HG03354 (cell line): ENCODE data around the gene STX2.
"Not testable (repeated sequence)": the region's sequence is repeated elsewhere in the genome, so short reads cannot be mapped to it uniquely, and the experiment has no call there.

Experiments used
- ATAC-seq: cut with Tn5 transposase; IDR thresholded peaks from one replicate; pipeline ENCODE4 v1.9.1; 2021; ENCODE audit warnings: mild to moderate bottlenecking; ENCODE audit not compliant: unreplicated experiment, poor library complexity, severe bottlenecking

STX2 gene

DNA sequence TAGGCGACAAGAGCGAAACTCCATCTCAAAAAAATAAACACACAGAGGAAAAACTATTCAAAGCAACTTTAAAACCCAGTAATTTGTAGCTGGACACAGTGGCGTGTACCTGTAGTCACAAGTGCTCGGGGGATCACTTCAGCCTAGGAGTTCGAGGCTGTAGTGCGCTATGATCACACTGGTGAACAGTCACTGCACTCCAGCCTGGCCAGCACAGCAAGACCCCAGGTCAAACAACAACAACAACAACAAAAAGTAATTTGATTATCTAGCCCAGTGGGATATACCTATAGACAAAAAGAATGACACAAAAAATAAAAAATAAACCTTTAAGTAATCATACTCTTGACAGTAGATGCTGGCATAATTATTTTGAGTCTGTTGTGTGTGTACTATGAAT, 29.3 kb downstream of the STX2 start:
- ATAC-seq: no peak

DNA sequence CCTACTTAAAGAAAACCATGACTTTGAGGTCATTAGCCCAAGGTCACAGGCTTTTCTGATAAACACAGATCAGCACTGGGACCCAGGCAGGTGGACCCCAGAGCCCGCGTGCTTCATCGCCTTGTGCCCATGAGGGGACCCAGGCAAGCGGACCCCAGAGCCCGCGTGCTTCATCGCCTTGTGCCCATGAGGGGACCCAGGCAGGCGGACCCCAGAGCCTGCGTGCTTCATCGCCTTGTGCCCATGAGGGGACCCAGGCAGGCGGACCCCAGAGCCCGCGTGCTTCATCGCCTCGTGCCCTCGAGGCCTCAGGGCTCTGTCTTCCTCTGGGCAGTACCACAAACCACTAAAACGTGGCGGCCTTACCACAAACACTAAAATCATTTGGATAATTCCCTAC, 31.7 kb downstream of the STX2 start:
- ATAC-seq: no peak

DNA sequence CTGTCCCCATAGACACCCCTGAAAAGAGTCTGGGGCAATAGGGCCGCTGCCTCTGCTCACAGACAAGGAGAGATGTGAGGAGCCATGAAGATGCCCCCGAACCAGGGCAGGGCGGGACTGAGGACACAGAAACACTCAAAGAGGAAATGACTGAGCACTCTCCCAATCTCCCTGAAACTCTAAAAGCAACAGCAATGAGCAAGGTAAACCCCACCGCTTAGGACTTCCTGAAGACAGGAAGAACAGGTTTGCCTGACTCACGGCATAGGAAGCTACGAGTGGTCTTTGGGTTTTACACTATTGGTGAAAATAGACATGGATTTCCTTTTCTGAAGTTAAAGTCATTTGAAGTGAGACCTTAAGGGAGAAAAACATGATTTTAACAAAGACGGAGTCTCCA, 32.5 kb downstream of the STX2 start:
- ATAC-seq: no peak

DNA sequence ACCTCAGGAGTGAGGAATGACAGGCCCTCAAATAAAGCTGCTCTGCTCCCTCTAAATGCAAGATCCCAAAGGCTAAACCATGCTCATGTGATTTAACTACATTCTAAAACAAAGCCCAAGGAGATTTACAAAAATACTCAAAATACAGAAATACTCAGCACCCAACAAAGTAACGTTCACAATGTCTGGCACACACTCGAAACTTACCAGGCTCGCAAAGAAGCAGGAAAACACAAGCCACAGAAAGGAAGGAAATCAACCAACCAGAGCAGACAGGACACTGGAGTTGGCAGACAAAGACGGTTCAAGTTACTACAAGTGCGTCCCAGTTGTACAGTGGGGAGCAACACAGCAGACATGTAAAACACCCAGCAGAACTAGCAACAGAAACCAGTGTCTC, 33.4 kb downstream of the STX2 start:
- no peak for ATAC-seq

DNA sequence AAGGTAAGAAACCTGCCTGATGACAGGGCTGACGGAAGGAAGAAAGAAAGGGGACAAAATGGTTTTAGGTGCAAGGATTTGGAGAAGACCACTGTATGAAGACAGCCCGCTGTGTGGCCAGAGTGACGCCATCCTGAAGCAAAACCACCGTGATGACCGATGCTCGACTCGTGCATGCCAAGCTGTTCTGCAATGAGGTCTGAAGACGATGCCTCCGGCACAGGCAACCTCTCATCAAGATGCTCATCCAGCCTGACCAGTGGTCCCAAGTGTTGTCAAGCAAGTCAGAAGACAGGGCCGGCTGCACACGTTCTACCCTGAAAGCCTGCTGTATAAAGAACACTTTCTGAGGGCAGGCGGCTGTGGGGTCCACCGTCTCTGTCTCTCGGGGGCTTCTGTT, 34.8 kb downstream of the STX2 start:
- ATAC-seq: no peak

DNA sequence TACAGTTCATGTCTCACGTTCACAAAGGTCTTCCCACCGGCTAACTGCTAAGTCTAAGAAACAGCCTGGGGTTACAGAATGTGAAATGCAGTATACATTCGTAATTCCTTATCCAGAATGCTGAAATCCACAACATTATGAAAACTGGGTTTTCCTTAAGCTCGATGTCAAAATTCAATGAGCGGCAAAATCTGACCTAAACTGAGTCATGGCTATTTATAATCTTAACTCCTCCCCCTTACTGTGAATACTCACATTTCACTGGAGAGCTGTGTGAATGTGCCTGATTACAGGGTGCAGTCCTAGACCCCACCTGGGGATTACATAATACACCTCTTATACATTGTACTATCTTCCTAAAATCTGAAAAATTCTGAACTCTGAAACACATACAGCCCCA, 35.3 kb downstream of the STX2 start:
- no peak for ATAC-seq

DNA sequence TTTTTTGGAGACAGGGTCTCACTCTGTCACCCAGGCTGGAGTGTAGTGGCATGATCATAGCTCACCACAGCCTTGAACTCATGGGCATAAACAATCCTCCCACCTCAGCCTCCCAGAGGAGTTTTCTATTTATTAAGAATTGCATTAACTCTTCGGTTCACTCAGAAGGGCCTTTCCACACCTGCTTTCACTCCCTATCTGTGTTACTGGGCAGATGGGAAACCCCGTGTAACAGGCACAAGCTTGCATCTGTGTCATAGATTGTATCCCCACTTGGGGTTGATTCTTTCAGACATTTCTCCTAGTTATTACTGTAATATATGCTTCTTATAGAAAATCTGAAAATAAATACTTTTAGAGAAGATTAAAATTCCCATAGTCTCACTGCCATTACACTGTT, 38.7 kb downstream of the STX2 start:
- no peak for ATAC-seq

DNA sequence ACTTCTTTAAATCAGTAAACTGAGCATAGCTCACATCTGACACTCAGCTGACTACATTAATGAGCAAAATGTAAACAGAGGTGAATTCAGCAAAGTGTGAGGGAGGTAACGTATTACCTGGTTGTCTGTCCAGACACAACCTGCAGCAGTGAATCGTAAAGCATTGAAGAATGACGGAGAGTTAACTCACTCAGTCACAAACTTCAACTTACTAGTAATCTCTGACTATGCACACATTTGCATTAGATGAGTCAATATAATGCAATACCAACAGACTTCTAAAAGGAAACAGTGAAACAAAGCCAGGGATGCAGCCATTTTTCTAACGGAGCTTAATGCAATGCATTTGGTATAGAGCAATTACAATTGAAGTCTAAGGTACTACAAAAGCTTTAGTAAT, 40.0 kb downstream of the STX2 start:
- ATAC-seq: no peak

DNA sequence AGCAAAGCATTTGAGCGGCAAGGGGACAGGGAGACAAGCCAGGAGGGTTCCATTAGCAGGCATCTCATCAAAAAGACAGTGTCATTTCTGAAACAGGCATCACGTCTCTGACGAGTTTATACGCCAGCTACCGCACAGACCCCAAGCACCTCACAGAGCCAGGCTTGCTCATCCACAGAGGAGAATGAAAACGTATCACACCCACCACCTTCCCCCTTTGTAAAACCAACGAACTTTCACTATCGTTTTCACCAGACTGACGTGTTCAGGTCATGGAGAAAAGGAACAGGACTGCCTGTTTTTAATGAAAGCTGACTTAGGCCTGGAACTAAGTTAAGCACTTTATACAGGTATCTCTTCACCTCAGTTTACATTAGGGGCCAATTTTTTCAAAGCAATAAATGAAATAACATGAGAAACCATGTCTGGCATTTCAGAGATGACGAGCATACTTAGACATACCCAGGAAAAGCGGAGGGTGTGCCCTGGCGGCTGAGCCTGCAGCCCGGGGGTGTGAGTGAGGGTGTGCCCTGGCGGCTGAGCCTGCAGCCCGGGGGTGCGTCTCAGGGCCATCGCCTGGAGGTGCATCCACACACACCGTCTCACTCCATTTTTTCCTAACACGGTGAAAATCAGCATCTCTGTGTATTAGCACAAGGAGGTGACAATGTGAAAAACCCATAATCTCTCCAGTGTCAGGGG, 41.9 kb downstream of the STX2 start:
- ATAC-seq: no peak

DNA sequence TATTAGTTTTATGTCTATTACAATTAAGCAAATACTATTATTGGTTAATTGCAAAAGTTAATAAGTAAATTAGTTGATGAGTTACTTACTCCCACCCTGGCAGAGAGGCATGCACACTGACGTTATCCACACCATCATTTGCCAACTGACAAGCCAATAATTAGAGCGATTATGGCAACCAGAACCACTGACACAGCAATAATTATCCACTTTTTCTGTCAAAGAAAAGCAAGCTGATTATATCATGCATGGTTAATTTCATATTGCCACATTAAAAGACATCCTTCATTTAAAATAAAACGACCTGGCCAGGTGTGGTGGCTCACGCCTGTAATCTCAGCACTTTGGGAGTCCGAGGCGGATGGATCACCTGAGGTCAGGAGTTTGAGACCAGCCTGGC, 43.1 kb downstream of the STX2 start:
- ATAC-seq: no peak

DNA sequence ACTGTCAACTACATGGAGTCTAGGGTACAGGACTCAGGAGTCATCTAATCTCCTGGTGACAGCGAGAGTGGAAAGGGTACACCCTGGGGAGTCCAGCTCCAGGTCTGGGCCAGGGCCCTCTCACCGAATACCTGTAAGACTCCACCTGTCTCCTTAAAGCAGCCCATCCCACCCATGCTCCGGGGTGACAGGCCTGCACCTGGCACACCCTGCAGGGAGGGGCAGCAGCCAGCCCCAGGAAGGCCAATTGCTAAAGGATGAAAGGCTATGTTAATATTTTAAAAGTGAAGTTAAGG, 45.5 kb downstream of the STX2 start:
- no peak for ATAC-seq

DNA sequence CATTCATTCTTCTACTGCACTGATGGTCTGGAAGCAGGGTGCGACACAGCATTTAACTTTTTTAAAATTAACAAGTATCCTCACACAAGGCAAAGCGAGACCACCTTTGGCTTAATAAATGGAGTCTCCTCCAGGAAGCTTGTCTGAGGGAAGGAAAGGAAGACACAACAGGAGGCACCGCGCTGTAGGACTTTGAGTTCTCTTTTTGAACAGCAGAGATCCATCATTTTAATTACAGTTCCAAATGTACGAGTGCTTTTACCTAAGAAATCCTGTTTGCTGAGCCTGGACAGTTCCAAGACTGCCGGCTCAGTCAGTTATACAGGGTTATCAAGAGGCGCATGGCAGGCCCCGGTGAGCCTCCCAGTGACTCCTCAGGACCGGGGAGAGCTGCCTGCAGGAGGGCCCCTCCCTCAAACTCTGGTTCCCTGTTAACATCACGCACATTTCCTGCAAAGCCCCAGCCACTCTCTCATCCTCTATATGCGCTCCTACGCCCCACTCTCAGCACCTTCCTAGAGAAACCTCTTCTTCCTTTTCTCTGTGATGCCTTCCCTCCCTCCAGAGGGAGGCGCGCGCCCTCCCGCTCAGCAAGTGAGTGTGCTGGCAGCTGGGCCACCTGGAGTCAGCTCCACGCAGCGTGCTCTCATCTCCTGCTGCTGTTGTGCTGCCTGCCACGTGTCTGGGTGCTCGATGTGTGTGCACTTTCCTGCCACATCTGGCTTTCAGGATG, 46.1 kb downstream of the STX2 start:
- no peak for ATAC-seq

DNA sequence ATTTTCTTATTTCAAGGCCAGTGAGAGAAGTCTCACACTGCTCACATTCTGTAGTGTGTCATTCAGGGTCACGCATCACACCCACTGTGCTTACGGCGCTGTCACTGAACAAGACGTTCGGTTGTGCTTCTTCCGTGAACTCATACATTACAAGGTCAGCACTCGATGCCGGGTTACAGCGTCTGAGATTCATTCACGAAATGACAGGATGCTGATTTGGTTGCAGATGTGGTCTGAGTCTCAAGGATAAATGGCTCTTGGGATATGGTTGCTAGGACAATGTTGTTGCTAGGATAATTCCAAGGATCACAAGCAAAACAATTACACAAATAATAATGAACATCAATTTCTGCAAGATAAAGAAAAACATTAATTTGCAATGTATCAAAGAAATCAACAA, 47.4 kb downstream of the STX2 start:
- no peak for ATAC-seq

DNA sequence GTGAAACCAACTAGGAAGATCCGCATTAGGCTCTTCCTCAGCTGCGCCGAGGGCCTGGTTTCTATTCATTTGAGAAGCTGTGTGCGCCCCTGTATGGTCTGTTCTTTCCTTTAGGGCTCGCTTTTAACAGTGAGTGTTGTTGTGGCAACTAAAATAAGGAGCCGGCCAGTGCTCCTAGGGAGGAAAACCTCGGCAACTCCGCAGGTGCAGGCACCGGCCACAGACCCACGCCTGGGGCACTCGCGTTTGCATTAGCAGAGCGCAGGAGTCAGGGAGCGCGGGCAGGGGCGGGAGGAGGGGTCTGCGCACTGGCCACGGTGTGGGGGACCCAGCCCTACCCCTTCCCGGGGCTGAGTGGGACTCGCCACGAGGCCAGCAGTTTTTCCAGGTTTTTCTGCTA, 50.5 kb downstream of the STX2 start:
- ATAC-seq: no peak

DNA sequence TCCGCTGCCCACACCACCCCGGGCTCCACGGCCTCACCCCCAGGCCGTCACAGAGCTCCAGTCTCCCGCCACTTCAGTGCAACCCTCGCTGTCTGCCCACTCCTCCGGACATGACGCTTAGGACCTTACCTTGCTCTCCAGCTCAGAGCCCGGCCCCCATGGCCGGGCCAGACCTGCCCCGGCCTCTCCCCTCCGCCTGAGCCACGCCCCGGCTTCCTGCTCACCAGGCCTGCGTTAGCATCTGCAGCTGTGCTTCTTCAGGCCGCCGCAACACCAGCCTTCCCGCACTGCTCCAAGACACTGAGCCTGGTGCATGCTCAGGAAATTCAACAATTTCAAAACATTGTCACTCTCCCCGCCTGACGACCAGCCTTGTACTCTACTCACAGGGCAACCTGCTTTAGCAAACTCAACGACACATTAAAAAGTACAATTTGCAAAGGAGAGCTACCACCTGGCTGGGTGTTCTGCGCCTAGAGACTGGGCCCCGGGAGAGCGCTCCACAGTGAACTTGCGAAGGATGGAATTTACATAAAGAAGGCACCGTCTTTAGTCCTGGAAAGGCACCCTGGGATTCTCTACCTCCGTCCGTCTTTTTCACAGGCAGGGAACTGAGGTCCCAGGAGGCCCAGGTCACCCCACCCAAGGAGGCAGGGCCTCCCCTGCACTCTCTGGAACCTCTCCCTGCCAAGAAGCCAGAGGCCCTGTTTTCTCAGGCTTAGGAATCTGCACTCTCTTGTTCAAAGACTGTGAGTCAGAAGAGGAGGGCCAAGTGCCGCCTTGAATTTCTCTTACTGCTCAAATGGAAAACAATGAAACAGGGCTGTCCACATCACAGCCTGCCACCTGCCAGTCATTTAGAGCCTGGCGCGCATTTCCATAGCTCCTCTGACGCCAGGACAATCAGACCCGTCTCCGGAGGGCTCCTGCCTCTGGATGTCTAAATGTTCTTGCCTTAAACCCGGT, 51.3 kb downstream of the STX2 start:
- ATAC-seq: no peak

DNA sequence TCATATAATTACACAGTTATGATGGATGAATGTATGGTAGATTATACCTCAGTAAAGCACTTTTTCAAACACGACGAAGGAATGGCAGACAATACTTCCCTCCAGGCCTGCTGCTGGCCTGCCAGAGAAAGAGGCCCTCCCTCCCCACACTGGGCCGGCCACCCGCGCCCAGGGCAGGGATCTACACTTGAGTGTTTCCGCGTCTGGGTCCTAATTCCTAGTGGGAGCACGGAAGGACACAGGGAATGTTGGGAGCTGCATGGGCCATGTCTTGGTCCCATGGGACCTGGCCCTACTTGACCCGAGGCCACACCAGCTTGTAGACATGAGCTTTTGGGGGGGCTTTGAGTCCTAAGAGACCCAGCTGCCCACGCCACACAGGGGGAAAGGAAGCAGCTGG, 52.0 kb downstream of the STX2 start:
- no peak for ATAC-seq

DNA sequence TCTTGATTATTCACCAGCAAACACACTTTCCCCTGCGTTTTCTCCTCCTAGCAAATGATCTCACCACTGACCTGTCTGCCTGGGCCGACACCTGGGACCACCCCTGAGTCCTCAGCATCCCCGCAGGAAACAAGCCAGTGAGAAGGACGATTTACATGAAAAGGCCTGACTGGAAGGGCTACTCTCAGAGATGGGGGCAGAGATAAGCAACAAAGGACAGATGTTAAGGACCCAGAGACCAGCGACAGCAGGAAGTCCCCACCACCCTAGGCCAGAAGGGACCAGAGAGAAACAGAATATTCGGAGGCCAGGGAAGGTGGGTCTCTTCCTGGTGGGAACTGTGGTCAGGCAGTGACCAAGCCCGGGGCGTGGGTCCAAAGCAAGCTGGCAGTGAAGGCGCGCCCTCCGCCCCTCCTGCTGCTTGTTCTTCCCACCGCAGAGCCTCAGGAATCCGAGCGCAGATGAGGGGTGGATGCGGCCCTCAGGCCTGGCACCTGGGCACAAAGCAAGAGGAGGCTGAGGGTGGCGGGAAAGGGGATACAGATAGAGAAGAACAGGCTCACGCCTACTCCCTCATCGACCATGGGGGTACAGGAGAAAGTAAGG, 55.8 kb downstream of the STX2 start:
- ATAC-seq: no peak

DNA sequence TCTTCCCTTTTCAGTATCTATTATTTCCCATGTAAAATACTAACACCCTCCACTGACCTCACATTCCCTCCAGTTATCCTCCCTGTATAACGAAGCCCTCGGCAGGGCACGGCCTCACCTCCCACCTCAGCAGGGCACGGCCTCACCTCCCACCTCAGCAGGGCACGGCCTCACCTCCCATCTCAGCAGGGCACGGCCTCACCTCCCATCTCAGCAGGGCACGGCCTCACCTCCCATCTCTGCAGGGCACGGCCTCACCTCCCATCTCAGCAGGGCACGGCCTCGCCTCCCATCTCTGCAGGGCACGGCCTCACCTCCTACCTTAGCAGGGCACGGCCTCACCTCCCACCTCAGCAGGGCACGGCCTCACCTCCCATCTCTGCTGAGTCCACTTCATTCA, 56.8 kb downstream of the STX2 start:
- not testable (repeated sequence) for ATAC-seq

DNA sequence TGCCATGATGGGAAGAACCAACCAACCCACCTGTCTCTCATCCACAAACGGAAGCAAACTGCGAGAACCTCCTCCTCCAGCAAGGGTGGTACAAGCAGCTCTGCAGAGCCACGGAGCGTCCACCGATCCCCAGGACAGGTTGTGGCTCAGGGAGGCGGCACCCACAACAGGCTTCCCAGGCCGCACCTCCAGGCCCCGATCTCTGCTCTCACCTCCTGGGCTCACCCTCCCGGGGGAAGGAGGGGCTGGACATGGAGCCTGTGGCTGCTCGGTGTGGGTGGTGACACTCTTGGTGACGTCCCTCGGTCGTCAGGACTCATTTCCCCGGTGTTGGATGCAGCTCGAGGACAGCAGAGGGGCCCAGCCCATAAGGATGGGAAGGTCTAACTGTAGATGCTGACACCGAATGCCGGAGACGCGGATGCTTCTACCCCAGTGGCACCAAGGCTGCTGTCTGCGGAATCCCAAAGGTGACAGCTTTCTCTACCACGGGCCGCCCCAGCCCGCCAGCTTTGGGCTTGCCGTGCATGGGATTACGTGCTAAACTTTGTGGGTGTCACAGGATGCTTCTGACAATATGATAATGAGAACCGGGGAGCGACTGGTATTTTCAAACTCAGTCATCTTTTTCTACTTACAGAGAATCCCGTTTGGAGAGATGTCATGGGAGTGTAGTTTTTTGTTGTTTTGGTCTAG, 58.0 kb downstream of the STX2 start:
- no peak for ATAC-seq

DNA sequence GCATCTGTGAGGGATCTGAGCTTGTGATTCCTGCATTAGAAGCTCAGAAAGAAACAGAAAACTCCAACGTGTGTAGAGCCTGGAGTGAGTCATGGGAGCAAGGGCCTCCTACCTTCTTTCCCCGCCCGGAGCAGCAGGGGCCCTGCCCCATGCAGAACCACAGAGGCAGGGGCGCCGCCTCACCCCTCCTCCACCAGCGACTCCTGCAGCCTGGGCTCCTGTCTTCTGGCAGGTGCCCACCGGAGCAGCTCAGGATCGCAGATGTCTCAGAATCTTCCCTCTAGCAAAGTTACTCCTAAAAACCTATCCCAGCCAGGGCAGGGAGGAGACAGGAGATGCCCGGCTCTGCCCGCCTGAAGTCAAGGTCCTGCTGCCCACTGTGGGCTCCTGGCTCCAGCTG, 58.7 kb downstream of the STX2 start:
- ATAC-seq: no peak
